GM10266 (cell line): ENCODE measurements around the gene LAPTM5.

Experiments
- DNase-seq: peaks from one replicate; pipeline ENCODE4 v3.0.0; 2012; ENCODE audit errors: extremely low spot score
- TF ChIP-seq, protein P1 (sequence below): IDR thresholded peaks from 2 replicates; pipeline ENCODE4 v1.5.1; 2012; ENCODE audit warnings: mild to moderate bottlenecking, low read depth; ENCODE audit not compliant: control insufficient read depth, insufficient read depth; ENCODE audit errors: missing control alignments

Gene LAPTM5

DNA sequence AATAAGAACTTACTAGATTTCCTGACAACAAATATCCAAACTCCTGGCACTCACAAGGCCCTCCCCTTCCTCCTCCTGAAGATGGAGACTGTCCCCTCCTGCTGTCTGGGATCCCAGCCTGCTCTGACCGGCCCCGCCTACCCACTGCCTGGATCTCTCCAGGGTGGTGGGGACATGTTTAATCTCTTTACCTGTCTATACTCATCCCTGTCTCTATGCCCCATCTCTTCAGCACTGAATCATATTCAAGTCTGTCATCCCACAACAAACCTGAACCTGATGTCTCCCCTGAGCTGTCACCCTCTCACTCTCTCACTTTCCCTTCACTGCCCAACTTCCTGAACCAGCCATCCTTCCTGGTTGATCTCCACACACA is 56.3 kb downstream of the LAPTM5 start:
- DNase-seq = no peak
- TF ChIP-seq, protein P1, sequence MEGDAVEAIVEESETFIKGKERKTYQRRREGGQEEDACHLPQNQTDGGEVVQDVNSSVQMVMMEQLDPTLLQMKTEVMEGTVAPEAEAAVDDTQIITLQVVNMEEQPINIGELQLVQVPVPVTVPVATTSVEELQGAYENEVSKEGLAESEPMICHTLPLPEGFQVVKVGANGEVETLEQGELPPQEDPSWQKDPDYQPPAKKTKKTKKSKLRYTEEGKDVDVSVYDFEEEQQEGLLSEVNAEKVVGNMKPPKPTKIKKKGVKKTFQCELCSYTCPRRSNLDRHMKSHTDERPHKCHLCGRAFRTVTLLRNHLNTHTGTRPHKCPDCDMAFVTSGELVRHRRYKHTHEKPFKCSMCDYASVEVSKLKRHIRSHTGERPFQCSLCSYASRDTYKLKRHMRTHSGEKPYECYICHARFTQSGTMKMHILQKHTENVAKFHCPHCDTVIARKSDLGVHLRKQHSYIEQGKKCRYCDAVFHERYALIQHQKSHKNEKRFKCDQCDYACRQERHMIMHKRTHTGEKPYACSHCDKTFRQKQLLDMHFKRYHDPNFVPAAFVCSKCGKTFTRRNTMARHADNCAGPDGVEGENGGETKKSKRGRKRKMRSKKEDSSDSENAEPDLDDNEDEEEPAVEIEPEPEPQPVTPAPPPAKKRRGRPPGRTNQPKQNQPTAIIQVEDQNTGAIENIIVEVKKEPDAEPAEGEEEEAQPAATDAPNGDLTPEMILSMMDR = no peak

GRCh38 chr1:30700528-30701257 is 56.9 kb downstream of the LAPTM5 start:
- TF ChIP-seq, protein P1 = no peak

DNA sequence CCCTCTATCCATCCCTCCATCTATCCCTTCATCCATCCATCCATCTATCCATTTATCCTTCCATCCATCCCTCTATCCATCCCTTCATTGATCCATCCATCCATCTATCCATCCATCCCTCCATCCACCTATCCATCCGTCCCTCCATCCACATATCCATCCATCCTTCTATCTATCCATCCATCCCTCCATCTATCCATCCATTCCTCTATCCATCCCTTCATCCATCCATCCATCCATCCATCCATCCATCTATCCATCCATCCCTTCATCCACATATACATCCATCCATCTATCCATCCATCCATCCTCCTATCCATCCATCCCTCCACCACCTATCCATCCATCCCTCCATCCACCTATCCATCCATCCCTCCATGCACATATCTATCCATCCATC is 57.8 kb downstream of the LAPTM5 start:
- DNase-seq = no peak
- TF ChIP-seq, protein P1 = no peak

More at GRCh38 chr1:30700528-30701257, 56.9 kb downstream of the LAPTM5 start:
- no peak for DNase-seq

DNA sequence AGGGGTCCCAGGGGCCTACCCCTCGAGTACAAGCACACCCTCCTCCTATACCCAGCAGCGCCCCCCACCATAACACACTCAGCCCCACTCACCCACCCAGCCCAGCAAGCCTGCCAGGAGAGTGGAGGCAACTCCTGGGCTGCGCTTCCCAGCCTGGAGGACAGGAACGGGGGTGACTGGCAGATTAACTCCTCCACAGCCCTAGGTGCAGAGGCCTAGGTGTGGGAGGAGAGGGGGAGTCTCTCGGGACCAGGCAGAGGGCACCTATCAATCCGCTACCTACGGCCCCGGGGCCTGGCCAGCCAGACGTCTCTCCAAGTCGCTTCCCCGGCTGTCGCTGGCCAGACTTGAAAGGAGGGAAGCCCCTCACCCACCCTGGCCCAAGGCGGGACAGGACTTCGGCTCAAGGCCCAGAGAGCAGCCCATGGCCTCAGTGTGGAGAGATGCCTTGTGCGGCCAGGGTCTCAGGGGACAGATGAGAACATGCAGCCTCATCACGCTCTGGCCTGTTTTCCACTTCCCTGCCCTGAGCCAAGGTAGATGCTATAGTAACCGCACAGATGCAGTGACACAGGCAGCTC is 59.1 kb downstream of the LAPTM5 start:
- TF ChIP-seq, protein P1 = no peak
- no peak for DNase-seq

- DNase-seq = peak; percentile 65
- TF ChIP-seq, protein P1 = peak; percentile 12
Measured at GRCh38 chr1:30697571-30698376, 59.8 kb downstream of the LAPTM5 start.

DNA sequence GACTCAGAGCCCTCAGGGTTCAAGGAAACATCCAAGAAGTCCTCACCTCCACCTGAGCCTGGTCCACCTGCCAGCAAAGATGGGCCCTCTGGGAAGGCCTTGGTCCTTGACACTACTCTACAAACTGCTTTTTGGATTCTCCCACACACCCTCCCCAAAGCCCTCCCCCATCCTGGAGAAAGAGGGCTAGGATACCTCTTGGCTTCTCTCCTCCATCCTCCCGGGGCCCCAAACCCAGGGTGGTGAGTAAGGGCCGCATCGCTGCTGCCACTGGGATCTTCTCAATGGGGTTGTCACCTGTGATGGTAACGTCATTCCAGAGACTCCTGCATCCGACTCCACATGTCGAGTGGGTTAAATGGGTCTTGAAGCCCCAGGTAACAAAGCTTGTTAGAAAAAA is 60.7 kb downstream of the LAPTM5 start:
- DNase-seq = no peak
- TF ChIP-seq, protein P1 = no peak
